ENCODE data around the gene SCN3B.

The SCN3B gene

GRCh38 chr11:123581651-123582399 is 72.6 kb downstream of the SCN3B start:
- Histone ChIP-seq H3K27me3 (replicated peaks; ENCODE audit: control insufficient read depth, insufficient read depth, low read length, poor library complexity, severe bottlenecking) (no peaks in the 10 kb centered on the region), H3K27ac (ENCODE audit: insufficient read depth, low read length, poor library complexity, severe bottlenecking) (no peak overlapping the region), H3K4me1 (ENCODE audit: control insufficient read depth, insufficient read depth, low read length, poor library complexity, severe bottlenecking) (no peaks in the 10 kb centered on the region), H3K4me3 (ENCODE audit: insufficient read depth, low read depth, low read length, poor library complexity, severe bottlenecking) (no peak overlapping the region), H3K36me3 (ENCODE audit: control insufficient read depth, insufficient read depth, low read length) (no peaks in the 10 kb centered on the region), H3K9me3 (ENCODE audit: control insufficient read depth, low read length) (no peaks in the 10 kb centered on the region)
- DNase-seq = no peak

DNA sequence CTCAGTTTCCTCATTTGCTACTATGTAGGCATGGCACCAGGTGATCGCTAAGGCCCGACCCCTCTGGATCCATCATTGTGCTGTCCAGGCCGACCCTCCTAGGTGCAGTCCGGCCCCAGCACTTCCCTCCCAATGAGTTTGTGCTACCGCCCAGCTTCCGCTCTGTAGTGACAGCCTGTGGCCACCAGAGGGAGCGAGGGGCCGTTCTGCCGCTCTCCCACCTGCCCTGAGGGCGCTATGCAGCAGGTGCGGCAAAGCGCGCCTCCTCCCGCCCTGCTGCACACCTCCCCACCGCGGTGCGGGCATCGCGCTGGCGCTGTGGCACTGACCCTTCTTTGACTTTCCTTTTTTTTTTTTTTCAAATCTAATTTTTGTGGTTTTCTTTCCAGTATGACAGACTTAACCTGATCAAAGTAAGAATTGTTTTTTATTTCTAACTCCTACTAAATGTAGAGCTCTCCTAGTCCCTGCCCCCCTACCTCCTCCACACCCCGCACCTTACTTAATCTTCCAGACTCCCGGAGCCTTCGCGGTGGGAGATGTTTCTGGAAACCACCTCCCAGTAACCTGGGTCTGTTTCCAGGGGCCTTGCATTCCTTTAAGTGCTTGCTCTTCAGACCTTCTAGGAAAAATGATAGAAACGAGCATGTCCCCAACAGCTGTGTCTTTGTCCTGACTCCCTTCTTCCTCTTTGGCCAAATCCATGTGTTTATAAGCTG is 73.7 kb downstream of the SCN3B start:
- no peaks in the 10 kb centered on the region for H3K27me3 ChIP-seq (replicated peaks; ENCODE audit: control insufficient read depth, insufficient read depth, low read length, poor library complexity, severe bottlenecking)
- no peak overlapping the region for H3K4me3 ChIP-seq (ENCODE audit: insufficient read depth, low read depth, low read length, poor library complexity, severe bottlenecking)
- H3K9me3 ChIP-seq (ENCODE audit: control insufficient read depth, low read length) = no peaks in the 10 kb centered on the region
- H3K36me3 ChIP-seq (ENCODE audit: control insufficient read depth, insufficient read depth, low read length) = no peaks in the 10 kb centered on the region
- H3K27ac ChIP-seq (ENCODE audit: insufficient read depth, low read length, poor library complexity, severe bottlenecking) = no peak overlapping the region
- peak; percentile 13 to 43 (median 27) for DNase-seq
- H3K4me1 ChIP-seq (ENCODE audit: control insufficient read depth, insufficient read depth, low read length, poor library complexity, severe bottlenecking) = no peaks in the 10 kb centered on the region

GRCh38 chr11:123580137-123580536 is 74.3 kb downstream of the SCN3B start:
- Histone ChIP-seq H3K36me3 (ENCODE audit: control insufficient read depth, insufficient read depth, low read length) (no peaks in the 10 kb centered on the region), H3K27ac (ENCODE audit: insufficient read depth, low read length, poor library complexity, severe bottlenecking) (no peak overlapping the region), H3K4me1 (ENCODE audit: control insufficient read depth, insufficient read depth, low read length, poor library complexity, severe bottlenecking) (no peaks in the 10 kb centered on the region), H3K27me3 (replicated peaks; ENCODE audit: control insufficient read depth, insufficient read depth, low read length, poor library complexity, severe bottlenecking) (no peaks in the 10 kb centered on the region), H3K4me3 (ENCODE audit: insufficient read depth, low read depth, low read length, poor library complexity, severe bottlenecking) (no peak overlapping the region), H3K9me3 (ENCODE audit: control insufficient read depth, low read length) (no peaks in the 10 kb centered on the region)
- no peak for DNase-seq

DNA sequence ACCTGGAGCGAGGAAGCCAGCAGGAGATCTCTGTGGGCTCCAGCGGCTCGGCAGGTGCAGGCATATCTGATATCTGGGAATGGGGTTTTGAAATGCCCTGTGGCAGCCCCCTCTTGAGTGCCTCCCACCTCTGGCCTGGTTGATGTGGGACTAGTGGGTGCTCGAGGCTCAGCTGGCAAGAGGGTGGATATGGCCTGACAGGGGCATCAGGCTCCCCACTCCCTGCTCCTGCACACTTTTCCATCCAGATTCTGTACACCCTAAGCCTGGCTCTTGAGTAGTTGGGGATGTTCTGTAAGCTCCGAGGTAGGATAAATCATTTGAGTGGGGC is 75.0 kb downstream of the SCN3B start:
- Histone ChIP-seq H3K4me3 (ENCODE audit: insufficient read depth, low read depth, low read length, poor library complexity, severe bottlenecking) (no peak overlapping the region), H3K27ac (ENCODE audit: insufficient read depth, low read length, poor library complexity, severe bottlenecking) (no peak overlapping the region), H3K27me3 (replicated peaks; ENCODE audit: control insufficient read depth, insufficient read depth, low read length, poor library complexity, severe bottlenecking) (no peaks in the 10 kb centered on the region), H3K9me3 (ENCODE audit: control insufficient read depth, low read length) (no peaks in the 10 kb centered on the region), H3K36me3 (ENCODE audit: control insufficient read depth, insufficient read depth, low read length) (no peaks in the 10 kb centered on the region), H3K4me1 (ENCODE audit: control insufficient read depth, insufficient read depth, low read length, poor library complexity, severe bottlenecking) (no peaks in the 10 kb centered on the region)
- no peak for DNase-seq
